ENCODE results near the gene PCAT6.
"Not testable (repeated sequence)": the region's sequence is repeated elsewhere in the genome, so short reads cannot be mapped to it uniquely, and the experiment has no call there.

The PCAT6 gene

GRCh38 chr1:202810615-202811295 is at the start of gene PCAT6:
Gene PCAT6 (plus strand): TSS chr1:202810954.
- peak; percentile 88 to 91 for DNase-seq

GRCh38 chr1:202762019-202762418 is 48.7 kb upstream of the PCAT6 start:
- DNase-seq: no peak

- no peak for DNase-seq
Observed at GRCh38 chr1:202765721-202766120, 45.0 kb upstream of the PCAT6 start.

- no peak for DNase-seq
Observed at GRCh38 chr1:202770135-202770534, 40.6 kb upstream of the PCAT6 start.

GRCh38 chr1:202781180-202781579 is 29.6 kb upstream of the PCAT6 start:
- DNase-seq: no peak

GRCh38 chr1:202786804-202787203 is 23.9 kb upstream of the PCAT6 start:
- no peak for DNase-seq

- DNase-seq: no peak
Observed at GRCh38 chr1:202788800-202789199, 22.0 kb upstream of the PCAT6 start.

- DNase-seq: no peak
Observed at GRCh38 chr1:202791077-202791747, 19.5 kb upstream of the PCAT6 start.

GRCh38 chr1:202794051-202794740 is 16.6 kb upstream of the PCAT6 start:
- DNase-seq: no peak

- DNase-seq: not testable (repeated sequence)
Observed at GRCh38 chr1:202794931-202795330, 15.8 kb upstream of the PCAT6 start.

GRCh38 chr1:202796670-202797069 is 14.1 kb upstream of the PCAT6 start:
- DNase-seq: no peak

GRCh38 chr1:202798260-202798659 is 12.5 kb upstream of the PCAT6 start:
- DNase-seq: no peak

GRCh38 chr1:202798792-202799331 is 11.9 kb upstream of the PCAT6 start:
- no peak for DNase-seq

GRCh38 chr1:202800742-202801141 is 10.0 kb upstream of the PCAT6 start:
- no peak for DNase-seq

GRCh38 chr1:202801175-202801574 is 9.6 kb upstream of the PCAT6 start:
- DNase-seq: no peak

GRCh38 chr1:202802034-202802433 is 8.7 kb upstream of the PCAT6 start:
- no peak for DNase-seq

- no peak for DNase-seq
Observed at GRCh38 chr1:202802998-202803932, 7.5 kb upstream of the PCAT6 start.

- DNase-seq: no peak
Observed at GRCh38 chr1:202804126-202804525, 6.6 kb upstream of the PCAT6 start.

GRCh38 chr1:202805886-202806844 is 4.6 kb upstream of the PCAT6 start:
- no peak for DNase-seq

- DNase-seq: peak; percentile 57 to 62
Observed at GRCh38 chr1:202806845-202807450, 3.8 kb upstream of the PCAT6 start.

- DNase-seq: peak; percentile 59 to 65
Observed at GRCh38 chr1:202807451-202807925, 3.3 kb upstream of the PCAT6 start.
